ENCODE measurements around the gene CLSTN1.

Gene CLSTN1

DNA sequence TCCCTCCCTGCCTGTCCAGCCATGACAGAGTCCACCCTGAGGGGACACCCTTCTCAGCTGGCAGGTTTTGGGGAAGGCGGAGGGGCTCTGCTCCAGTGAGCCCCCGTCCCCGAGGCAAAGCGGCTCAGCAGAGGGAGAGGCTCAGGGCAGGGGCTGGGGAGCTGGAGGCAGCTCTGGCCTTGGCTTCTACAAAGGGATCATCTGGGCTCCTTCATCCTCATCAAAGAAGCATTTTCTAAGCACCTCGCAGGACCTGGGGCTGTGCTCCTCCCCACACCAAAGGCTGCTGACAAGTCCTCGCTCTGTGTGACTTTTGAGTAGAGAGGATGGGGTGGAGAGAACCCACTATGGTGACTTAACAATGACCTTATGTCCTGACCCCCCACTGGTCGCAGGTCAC lies 21.0 kb upstream of the CLSTN1 start:
- DNase-seq (ENCODE audit: insufficient read length, low spot score) (no peak), FAIRE-seq (no peak)
- no peak for TF ChIP-seq POLR2AphosphoS5 (IDR thresholded peaks at IDR 0.05; ENCODE audit: low read depth, low read length)
- no peak for TF ChIP-seq SPI1 (IDR thresholded peaks at IDR 0.05; ENCODE audit: low read depth, low read length)
- TF ChIP-seq POU2F2 (IDR thresholded peaks at IDR 0.05; ENCODE audit: low read depth, low read length): no peak

DNA sequence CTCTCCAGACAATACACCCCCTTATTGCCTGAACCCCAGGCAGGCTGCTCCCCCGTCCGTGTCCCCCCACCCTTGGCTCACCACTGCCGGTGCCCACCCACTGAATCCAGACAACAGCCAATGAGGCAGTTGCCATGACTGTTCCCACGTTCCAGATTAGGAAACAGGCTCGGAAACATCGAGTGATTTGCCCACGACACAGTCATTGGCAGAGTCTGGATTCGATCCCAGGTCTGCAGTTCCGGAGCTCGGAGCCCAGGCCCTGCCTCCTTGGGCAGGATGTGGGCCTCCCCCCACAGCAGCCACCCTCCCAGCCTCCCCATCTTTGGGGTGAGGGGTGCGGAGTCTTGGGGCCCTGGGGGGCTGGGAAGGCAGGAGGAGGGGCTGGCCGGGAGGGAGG lies 20.3 kb upstream of the CLSTN1 start:
- TF ChIP-seq POLR2A (IDR thresholded peaks at IDR 0.05; ENCODE audit: low read depth, low read length) (no peak), TAF1 (IDR thresholded peaks at IDR 0.05; ENCODE audit: low read depth, low read length) (no peak), PAX5 (IDR thresholded peaks at IDR 0.05; ENCODE audit: insufficient read depth, low read length, severe bottlenecking) (no peak), SPI1 (IDR thresholded peaks at IDR 0.05; ENCODE audit: low read depth, low read length) (no peak), POU2F2 (IDR thresholded peaks at IDR 0.05; ENCODE audit: low read depth, low read length) (no peak), POLR2AphosphoS5 (IDR thresholded peaks at IDR 0.05; ENCODE audit: low read depth, low read length) (no peak)
- DNase-seq (ENCODE audit: insufficient read length, low spot score) (no peak), FAIRE-seq (no peak)

DNA sequence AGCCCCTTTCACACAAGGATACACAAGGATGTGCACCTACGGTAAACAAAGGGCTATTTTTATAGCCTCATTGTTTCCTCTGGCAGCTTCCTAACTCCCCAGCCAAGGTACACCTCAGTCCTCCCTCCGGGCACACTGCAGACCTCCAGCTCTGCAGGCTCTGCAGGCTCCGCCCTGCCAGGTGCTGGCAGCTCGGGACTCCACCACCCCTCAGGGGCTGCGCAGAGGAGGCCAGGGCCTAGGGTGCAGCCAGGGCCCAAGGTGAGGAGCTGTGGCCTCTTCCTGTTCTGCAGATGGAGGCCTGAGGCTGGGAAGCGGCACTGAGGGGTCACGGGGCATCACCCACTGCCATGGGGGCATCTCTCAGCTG lies 19.8 kb upstream of the CLSTN1 start:
- TF ChIP-seq TAF1 (IDR thresholded peaks at IDR 0.05; ENCODE audit: low read depth, low read length) (no peak), PAX5 (IDR thresholded peaks at IDR 0.05; ENCODE audit: insufficient read depth, low read length, severe bottlenecking) (no peak), POLR2AphosphoS5 (IDR thresholded peaks at IDR 0.05; ENCODE audit: low read depth, low read length) (no peak), POLR2A (IDR thresholded peaks at IDR 0.05; ENCODE audit: low read depth, low read length) (no peak), SPI1 (IDR thresholded peaks at IDR 0.05; ENCODE audit: low read depth, low read length) (no peak), POU2F2 (IDR thresholded peaks at IDR 0.05; ENCODE audit: low read depth, low read length) (no peak)
- FAIRE-seq: no peak

DNA sequence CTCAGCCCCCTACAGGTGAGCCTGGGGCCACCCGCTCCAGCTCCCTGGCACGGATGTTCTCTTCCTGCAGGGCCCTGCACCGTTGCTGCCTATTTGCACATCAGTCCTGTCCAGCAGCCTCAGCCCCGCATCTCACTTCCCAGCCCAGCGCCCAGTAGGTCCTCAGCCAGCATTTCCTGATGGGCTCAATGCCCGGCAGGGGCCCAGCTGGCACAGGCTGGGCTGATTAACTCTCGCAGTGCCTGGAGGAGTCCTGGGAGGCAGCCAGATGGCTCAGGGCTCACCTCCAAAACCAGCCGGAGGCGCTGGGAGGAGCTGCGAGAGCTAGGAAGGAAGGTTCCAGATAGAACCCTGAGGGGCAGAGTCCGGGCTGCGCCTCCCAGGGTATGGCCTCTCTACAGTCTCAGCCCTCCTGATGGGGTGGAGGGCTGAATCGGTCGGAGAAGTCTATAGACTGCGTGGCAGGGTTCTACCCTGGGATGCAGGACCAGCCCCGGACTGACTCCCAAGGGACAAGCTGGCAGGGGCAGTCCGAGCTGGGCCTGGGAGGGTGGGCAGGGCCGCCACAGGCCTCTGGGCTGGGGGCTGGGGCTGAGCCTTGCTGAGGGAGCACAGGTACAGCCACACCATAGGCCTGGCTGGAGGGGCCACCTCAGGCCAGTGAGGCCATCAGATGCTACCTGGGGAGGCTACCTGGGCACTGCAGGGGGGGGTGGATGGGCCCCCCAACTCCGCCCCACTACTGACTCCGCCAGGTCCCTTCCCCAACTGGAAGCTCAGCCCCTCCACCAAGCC lies 19.2 kb upstream of the CLSTN1 start:
- TF ChIP-seq POLR2AphosphoS5 (IDR thresholded peaks at IDR 0.05; ENCODE audit: low read depth, low read length): no peak
- no peak for TF ChIP-seq PAX5 (IDR thresholded peaks at IDR 0.05; ENCODE audit: insufficient read depth, low read length, severe bottlenecking)
- TF ChIP-seq TAF1 (IDR thresholded peaks at IDR 0.05; ENCODE audit: low read depth, low read length): no peak
- TF ChIP-seq POU2F2 (IDR thresholded peaks at IDR 0.05; ENCODE audit: low read depth, low read length): no peak
- TF ChIP-seq SPI1 (IDR thresholded peaks at IDR 0.05; ENCODE audit: low read depth, low read length): no peak
- TF ChIP-seq POLR2A (IDR thresholded peaks at IDR 0.05; ENCODE audit: low read depth, low read length): no peak
- DNase-seq (ENCODE audit: insufficient read length, low spot score) (no peak), FAIRE-seq (no peak)

More for the DNA sequence above, 19.8 kb upstream of the CLSTN1 start:
- no peak for DNase-seq (ENCODE audit: insufficient read length, low spot score)

DNA sequence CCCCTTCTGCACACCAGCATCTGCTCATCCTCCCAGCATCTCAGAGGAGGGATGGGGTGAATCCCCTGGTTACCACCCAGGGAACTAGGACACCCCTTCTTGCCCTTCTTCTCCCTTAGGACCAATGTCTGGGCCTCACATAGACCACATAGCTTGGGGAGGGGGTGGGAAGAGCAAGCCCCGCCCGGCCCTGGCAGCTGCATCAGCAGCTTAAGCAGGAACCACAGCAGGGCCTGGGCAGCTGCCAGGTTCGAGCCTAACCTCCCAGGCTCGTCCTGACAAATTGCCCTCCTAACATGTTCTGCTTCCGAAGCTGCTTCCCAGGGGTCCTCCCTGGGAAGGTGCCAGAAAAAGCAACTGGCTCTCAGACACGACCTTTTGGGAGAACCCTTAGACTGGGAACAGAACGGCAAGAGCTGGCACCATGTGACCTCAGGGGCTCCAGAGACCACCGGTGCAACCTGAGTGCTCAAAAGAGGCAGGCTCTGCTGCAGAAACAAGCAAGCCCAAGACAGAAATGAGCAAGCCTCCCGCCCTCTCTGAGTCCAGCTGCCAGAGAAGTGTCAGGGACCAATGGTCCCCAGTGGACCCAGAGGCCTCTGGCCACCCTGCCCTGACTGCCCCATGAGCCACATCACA lies 18.4 kb upstream of the CLSTN1 start:
- no peak for DNase-seq (ENCODE audit: insufficient read length, low spot score)
- TF ChIP-seq TAF1 (IDR thresholded peaks at IDR 0.05; ENCODE audit: low read depth, low read length) (no peak), SPI1 (IDR thresholded peaks at IDR 0.05; ENCODE audit: low read depth, low read length) (no peak), PAX5 (IDR thresholded peaks at IDR 0.05; ENCODE audit: insufficient read depth, low read length, severe bottlenecking) (no peak), POU2F2 (IDR thresholded peaks at IDR 0.05; ENCODE audit: low read depth, low read length) (no peak), POLR2A (IDR thresholded peaks at IDR 0.05; ENCODE audit: low read depth, low read length) (no peak)
- no peak for FAIRE-seq

DNA sequence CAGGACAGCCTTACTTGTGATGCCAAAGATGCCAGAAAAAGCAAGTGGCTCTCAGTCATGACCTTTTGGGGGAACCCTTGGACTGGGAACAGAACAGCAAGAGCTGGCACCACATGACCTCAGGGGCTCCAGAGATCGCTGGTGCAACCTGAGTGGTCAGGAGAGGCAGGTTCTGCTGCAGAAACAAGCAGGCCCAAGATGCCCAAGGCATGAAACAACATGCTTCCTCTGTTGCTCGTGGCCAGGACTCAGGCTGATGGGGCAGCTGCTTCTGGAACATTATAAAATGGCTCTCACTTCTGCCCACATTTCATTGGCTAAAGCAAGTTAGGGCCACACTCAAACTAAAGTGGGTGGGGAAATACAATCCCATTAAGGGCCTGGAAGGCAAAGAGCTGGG lies 17.7 kb upstream of the CLSTN1 start:
- FAIRE-seq (no peak), DNase-seq (ENCODE audit: insufficient read length, low spot score) (no peak)
- TF ChIP-seq TAF1 (IDR thresholded peaks at IDR 0.05; ENCODE audit: low read depth, low read length) (no peak), POU2F2 (IDR thresholded peaks at IDR 0.05; ENCODE audit: low read depth, low read length) (no peak), POLR2AphosphoS5 (IDR thresholded peaks at IDR 0.05; ENCODE audit: low read depth, low read length) (no peak), PAX5 (IDR thresholded peaks at IDR 0.05; ENCODE audit: insufficient read depth, low read length, severe bottlenecking) (no peak), SPI1 (IDR thresholded peaks at IDR 0.05; ENCODE audit: low read depth, low read length) (no peak), POLR2A (IDR thresholded peaks at IDR 0.05; ENCODE audit: low read depth, low read length) (no peak)

DNA sequence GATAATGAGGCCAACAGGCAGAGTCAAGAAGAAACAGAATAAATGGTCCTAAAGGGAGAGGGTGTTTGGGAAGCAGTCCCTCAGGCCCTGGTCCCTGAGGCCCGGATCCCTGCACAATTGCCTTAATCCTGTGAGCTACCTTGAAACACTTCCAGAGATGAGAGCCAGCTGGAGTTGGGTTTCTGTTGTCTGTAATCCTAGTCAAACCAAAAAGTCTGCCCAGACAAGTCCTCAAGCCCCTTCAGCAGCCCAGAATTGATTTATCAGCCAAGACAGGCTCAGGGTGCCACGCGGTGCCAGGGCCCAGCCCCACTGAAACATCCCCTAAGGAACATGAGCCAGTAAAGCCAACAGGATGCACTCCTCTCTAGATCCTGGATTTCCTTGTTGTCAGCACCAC lies 16.4 kb upstream of the CLSTN1 start:
- DNase-seq (ENCODE audit: insufficient read length, low spot score): no peak

DNA sequence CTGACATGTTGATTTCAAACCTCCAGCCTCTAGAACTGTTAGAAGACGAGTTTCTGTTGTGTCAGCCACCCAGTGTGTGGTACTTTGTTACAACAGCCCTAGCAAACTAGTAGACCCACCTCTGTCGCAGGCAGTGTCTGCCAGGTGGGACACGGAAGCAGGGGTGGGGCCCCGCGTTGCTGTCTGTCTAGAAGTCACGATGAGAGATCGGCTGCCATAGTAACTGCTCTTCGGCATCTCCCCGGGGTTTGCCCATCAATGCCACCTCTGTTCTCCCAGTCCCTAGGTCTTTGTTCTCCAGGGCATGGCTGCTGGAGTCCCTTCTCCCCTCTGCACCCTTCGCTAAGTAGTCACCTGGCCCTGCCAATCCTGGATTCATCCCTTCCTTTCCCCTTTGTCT lies 15.2 kb upstream of the CLSTN1 start:
- TF ChIP-seq POU2F2 (IDR thresholded peaks at IDR 0.05; ENCODE audit: low read depth, low read length): no peak
- no peak for TF ChIP-seq POLR2AphosphoS5 (IDR thresholded peaks at IDR 0.05; ENCODE audit: low read depth, low read length)
- no peak for TF ChIP-seq POLR2A (IDR thresholded peaks at IDR 0.05; ENCODE audit: low read depth, low read length)
- TF ChIP-seq TAF1 (IDR thresholded peaks at IDR 0.05; ENCODE audit: low read depth, low read length): no peak
- TF ChIP-seq PAX5 (IDR thresholded peaks at IDR 0.05; ENCODE audit: insufficient read depth, low read length, severe bottlenecking): no peak
- no peak for TF ChIP-seq SPI1 (IDR thresholded peaks at IDR 0.05; ENCODE audit: low read depth, low read length)
- DNase-seq (ENCODE audit: insufficient read length, low spot score) (no peak), FAIRE-seq (no peak)

More for the DNA sequence above, 16.4 kb upstream of the CLSTN1 start:
- TF ChIP-seq TAF1 (IDR thresholded peaks at IDR 0.05; ENCODE audit: low read depth, low read length) (no peak), POU2F2 (IDR thresholded peaks at IDR 0.05; ENCODE audit: low read depth, low read length) (no peak), POLR2AphosphoS5 (IDR thresholded peaks at IDR 0.05; ENCODE audit: low read depth, low read length) (no peak), PAX5 (IDR thresholded peaks at IDR 0.05; ENCODE audit: insufficient read depth, low read length, severe bottlenecking) (no peak), POLR2A (IDR thresholded peaks at IDR 0.05; ENCODE audit: low read depth, low read length) (no peak)
- FAIRE-seq: no peak

DNA sequence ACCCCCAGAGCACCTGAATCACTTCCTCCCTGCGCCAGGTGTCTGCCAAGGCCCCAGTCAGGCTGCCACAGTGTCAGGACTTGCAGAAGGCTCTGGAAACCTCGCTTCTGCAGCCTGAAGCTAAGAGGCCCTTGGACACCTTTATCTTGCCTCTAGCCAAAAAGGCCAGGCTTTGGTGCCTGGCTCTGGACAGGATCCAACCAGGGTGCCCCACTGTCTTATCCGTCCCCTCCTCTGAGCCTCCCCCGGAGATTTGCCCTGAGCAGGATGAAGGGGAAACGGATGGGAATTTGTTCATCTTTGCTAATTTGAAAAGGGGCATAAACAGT lies 12.8 kb upstream of the CLSTN1 start:
- TF ChIP-seq TAF1 (IDR thresholded peaks at IDR 0.05; ENCODE audit: low read depth, low read length) (no peak), SPI1 (IDR thresholded peaks at IDR 0.05; ENCODE audit: low read depth, low read length) (no peak), POLR2A (IDR thresholded peaks at IDR 0.05; ENCODE audit: low read depth, low read length) (no peak), POLR2AphosphoS5 (IDR thresholded peaks at IDR 0.05; ENCODE audit: low read depth, low read length) (no peak), POU2F2 (IDR thresholded peaks at IDR 0.05; ENCODE audit: low read depth, low read length) (no peak), PAX5 (IDR thresholded peaks at IDR 0.05; ENCODE audit: insufficient read depth, low read length, severe bottlenecking) (no peak)
- FAIRE-seq (no peak), DNase-seq (ENCODE audit: insufficient read length, low spot score) (no peak)
